ENCODE measurements around the gene COMT.

DNA sequence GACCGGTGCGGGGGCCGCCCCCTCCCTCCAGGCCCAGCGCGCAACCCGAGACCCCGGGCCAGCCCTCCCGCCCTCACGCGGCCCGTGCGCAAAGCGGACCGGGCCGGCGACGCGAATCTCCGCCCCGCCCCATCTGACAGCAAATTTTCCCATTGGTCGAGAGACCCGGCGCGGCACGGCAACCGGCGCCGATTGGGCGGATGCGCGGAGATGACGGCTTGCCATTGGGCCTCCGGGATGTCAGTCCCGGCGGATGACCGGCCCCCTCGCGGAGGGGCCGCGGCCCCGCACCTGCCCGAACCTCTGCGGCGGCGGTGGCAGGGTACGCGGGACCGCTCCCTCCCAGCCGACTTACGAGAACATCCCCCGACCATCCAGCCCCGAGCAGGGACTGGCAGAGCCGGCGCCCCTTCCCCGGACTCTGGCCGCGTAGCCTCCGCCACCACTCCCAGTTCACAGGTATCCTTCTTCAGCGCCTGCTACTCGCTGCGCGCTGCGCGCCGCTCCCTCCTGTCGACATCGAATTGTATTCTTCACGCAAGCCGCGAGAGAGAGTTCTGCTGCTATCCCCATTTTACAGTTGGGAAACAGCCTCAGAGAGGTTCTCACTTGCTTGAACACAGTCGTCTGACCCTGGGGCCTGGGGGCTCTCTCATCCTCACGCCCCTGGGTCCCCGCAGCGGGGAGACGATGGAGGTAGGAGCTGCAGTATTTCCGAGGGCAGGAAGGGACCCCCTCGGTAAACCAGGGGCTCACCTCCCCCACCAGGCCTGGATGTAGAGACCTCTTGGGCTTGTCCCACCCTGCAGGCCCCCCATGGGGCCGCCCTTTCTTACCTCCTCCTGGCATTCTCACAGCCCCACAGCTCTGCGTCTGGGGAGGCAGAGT lies 75.4 kb downstream of the COMT start, which contains the start of gene ARVCF:
- TF ChIP-seq POLR2A (IDR thresholded peaks at IDR 0.05) = no peak
- TF ChIP-seq, protein P1, sequence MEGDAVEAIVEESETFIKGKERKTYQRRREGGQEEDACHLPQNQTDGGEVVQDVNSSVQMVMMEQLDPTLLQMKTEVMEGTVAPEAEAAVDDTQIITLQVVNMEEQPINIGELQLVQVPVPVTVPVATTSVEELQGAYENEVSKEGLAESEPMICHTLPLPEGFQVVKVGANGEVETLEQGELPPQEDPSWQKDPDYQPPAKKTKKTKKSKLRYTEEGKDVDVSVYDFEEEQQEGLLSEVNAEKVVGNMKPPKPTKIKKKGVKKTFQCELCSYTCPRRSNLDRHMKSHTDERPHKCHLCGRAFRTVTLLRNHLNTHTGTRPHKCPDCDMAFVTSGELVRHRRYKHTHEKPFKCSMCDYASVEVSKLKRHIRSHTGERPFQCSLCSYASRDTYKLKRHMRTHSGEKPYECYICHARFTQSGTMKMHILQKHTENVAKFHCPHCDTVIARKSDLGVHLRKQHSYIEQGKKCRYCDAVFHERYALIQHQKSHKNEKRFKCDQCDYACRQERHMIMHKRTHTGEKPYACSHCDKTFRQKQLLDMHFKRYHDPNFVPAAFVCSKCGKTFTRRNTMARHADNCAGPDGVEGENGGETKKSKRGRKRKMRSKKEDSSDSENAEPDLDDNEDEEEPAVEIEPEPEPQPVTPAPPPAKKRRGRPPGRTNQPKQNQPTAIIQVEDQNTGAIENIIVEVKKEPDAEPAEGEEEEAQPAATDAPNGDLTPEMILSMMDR (IDR thresholded peaks at IDR 0.05) = peak in 2 of 3 donors; percentile 39 to 48
- no peak for TF ChIP-seq EP300 (IDR thresholded peaks at IDR 0.05)

All from ovary (tissue), 3 donors.